Ureter (tissue), 1 donor: ENCODE results near the gene DCN. TPM values are rescaled to one million over a fixed set of nuclear protein-coding genes. Genes with fewer than 3 reads are reported as not detected.

Experiments
- DNase-seq: peaks from one replicate; pipeline ENCODE4 v3.0.0-alpha.2; 2020; ENCODE audit warnings: low spot score
- total RNA-seq: library from RNA; stranded (reverse); gene quantifications from one replicate; pipeline ENCODE4 v1.2.4, GENCODE V29; 2023
- donor health status: DM: yes; HTN: yes; CAD: no.

The DCN gene
- total RNA-seq, 1 donor from 2014 or later = 540 TPM

DNA sequence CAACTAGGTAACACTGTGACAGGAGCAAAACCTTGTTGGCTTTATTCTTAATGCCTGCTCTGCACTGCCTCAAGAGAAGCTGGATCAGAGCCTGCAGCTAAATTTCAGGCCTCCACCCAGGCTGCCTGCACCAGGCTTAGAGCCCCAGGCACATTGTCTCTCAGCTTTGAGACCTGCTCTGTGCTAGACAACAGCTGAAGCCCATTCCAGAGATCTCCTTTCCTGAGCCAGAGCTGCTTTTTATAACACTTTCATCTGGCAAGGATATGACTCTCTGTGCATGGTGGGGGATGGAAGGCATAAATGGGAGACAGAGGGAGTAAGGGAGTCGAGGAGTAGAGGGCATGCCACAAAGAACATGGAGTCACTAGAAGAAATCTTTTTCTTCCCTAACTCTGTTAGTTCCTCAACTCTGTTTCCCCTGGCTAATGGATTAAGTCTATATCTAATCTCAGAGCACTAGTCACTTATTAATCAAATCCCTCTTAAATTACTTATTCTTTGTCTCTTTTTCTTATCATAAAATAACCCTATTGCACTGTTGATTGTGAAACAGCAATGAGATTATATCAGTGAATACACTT, 44.2 kb downstream of the DCN start:
- no peak for DNase-seq

DNA sequence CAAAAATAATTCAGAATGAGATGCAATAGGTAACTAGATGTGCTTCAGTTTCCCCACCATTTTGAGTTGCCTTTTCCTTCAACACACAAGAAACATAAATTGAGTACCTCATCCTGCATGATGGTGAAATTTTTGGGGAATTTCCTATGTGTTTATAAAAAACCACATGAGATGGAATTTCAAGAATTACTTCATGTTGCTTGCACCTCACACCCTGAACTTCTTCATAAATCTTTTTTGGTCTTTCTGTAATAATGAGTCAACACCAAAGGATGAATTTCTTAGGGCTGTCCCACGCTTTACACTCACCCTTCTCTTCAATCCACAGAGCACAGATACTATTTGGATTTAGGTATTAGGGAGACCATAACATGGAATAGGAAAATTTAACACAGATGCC, 48.7 kb downstream of the DCN start:
- DNase-seq = no peak

- no peak for DNase-seq
These were observed 52.8 kb downstream of the DCN start for GRCh38 chr12:91129662-91130362.

- no peak for DNase-seq
These were observed 54.9 kb downstream of the DCN start for GRCh38 chr12:91127751-91128150.

GRCh38 chr12:91127306-91127705, 55.3 kb downstream of the DCN start:
- DNase-seq = no peak

DNA sequence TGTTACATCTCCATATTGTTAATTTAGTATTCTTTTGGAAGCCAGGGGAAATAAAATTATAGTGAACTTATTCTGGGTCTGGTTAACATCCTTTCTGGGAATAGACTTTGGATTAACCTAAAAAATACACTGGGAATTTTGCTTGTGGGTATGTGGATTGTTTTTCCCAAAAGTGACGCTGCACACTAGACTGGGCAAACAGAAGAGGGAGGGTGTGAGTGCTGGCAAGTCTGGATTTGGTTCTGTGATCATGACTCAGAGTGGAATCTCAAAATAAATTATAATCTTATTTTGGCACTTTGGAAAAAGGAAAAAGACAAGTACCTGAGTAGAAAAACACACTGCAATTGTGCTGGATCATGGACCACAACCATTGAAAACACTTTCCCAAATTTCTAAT, 56.1 kb downstream of the DCN start:
- DNase-seq = no peak

DNA sequence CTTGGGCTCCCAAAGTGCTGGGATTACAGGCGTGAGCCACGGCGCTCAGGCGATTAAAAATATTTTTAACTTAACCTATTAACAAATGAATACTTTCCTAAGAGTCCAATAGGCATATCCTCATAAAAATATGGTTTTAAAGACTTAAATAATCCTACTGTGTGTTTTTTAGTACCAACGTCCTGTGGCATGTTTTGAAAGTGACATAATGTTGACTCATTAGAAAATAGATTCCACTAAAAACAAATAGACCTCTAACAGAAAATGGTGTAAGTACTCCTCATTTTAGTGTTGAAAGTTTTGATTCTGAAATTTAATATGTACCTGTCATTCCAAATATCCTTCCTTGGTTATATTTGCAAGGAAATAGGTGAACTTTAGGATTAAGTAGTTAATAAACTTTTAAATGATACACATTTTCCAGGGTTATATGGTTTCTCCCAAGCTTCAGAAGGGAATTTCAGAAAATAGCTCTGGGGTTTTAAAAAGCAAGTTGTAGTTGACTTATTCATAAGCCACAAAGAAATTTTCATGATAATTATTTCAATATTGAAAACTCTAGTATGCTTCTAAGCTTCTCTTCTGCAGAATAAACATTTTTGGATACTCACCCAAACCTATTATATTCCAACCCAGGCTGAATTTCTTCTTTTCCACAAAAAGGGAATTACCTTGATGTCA, 59.2 kb downstream of the DCN start:
- no peak for DNase-seq

GRCh38 chr12:91120781-91121180, 61.8 kb downstream of the DCN start:
- no peak for DNase-seq

GRCh38 chr12:91119089-91119488, 63.5 kb downstream of the DCN start:
- DNase-seq = no peak

- DNase-seq = no peak
These were observed 69.0 kb downstream of the DCN start for GRCh38 chr12:91113621-91114020.

- no peak for DNase-seq
These were observed 71.0 kb downstream of the DCN start, which contains the start of gene LUM for GRCh38 chr12:91111366-91112325. TSS of gene LUM (minus strand) at chr12:91111494. CDS start at chr12:91108979, 2,515 bp downstream.

DNA sequence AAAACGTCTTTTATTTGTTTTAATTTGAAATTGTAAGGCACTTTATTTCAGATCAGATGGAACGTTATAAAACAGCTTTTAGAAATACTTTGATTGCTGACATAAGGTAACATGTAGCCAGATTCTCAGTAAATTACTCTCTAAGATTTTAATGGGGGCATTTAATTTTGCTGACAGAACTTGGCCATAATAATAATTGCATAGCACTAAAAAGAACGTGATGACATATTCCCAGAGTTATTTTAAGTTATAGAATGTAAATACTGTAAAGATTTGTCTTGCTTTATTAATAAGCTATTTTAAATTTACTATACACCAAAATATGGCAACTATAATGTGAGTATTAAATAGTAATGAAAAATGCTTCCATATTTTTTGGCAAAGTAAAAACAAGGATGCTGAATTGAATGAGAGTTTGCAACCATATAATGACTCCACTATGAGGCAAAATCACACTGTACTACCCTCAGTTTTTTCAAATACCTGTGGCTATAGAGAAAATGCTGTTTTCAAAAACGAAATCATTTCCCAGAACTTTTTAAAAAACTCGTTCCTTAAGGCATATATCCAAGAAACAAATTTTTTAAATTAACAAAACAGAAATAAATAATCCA, 72.2 kb downstream of the DCN start:
- no peak for DNase-seq

- no peak for DNase-seq
These were observed 72.9 kb downstream of the DCN start for GRCh38 chr12:91109581-91110310.

DNA sequence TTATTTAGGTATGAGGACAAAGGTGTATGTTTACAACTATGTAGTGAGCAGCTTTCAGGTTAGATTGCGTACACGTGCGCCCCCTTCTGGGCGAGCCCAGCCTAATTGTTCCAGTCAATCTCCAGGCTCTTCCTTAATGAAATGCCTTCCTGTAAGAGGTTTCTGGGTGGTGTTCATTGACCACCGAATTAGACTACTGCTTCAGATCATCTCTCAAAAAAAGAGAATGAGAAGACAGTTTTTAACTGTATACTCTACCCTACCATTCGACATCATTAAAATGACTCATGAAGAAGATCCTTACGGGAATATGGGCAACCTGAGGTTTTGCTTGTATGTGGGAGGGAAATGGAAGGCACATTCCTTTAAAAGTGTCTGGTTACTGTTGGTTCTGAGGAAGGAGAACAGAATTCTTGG, 73.5 kb downstream of the DCN start:
- DNase-seq = peak; percentile 63

GRCh38 chr12:91108196-91108755, 74.3 kb downstream of the DCN start:
- DNase-seq = no peak

GRCh38 chr12:91106283-91106682, 76.3 kb downstream of the DCN start:
- DNase-seq = no peak

GRCh38 chr12:91105807-91106206, 76.8 kb downstream of the DCN start:
- DNase-seq = no peak

GRCh38 chr12:91104812-91105466, 77.7 kb downstream of the DCN start:
- no peak for DNase-seq

DNA sequence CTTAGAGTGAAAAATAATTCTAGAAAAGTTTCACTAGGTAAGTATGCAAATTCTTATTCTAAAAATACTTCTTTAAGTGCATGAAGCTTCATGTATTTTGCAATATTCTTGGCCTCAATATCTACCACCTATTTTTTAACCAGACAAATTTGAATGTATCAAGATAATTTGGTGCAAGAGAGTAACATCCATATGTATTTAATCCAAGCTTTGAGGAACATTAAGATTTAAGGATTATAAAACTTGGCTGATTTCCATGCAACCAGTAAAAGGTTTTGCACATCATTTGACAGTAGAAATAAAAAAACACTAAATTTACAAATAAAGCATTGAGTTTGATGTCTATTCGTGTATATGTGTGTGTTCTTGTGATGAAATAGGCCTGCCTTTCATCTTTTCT, 79.0 kb downstream of the DCN start:
- no peak for DNase-seq

GRCh38 chr12:91103101-91103500, 79.5 kb downstream of the DCN start:
- DNase-seq = no peak
